ENCODE results near the gene LAMA3. TPM values are rescaled to one million over a fixed set of nuclear protein-coding genes. Genes with fewer than 3 reads are reported as not detected.

LAMA3 gene
- total RNA-seq, 1 donor from 2014 or later: 106 TPM

DNA sequence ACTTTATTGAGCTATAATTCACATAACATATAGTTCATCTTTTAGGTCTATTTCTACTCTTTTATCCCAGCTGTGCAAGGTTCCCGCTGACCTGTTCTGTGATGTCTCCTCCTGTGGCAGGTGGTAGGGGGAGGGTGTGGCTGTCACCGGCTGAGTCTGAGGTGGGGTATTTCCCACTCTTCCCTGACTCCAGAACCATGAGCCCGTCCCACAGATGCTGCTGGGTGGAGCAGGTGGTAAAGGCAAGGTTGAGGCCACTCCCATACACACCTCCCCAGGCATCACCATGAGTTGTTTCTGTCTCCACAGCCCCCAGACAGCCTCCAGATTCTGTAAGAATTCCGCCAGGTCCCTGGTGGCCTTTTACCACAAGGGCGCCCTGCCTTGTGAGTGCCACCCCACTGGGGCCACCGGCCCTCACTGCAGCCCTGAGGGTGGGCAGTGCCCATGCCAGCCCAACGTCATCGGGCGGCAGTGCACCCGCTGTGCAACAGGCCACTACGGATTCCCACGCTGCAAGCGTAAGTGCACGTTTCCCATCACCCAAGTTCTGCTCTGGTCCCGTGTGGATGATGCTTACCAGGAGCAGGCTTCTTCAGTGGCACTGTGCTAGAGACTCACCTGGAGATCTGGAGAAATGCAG is 156.9 kb downstream of the LAMA3 start:
- no peaks in the 10 kb centered on the region for H3K4me1 ChIP-seq
- no peaks in the 10 kb centered on the region for H3K9me3 ChIP-seq
- H3K36me3 ChIP-seq: peaks cover 0 to 43% of the 10 kb centered on the region in 2 donors
- no peak for DNase-seq (ENCODE audit: extremely low spot score in 2 of 2)
- H3K27ac ChIP-seq: no peak overlapping the region
- no peak overlapping the region for H3K4me3 ChIP-seq
- intact Hi-C loops (cut with DNase I): no loop called here
- TF ChIP-seq POLR2AphosphoS5 (IDR thresholded peaks at IDR 0.05; ENCODE audit: insufficient read depth in 1 of 2, low read depth in 1 of 2) (no peak), POLR2A (IDR thresholded peaks at IDR 0.05) (no peak)
- TF ChIP-seq, protein P1, sequence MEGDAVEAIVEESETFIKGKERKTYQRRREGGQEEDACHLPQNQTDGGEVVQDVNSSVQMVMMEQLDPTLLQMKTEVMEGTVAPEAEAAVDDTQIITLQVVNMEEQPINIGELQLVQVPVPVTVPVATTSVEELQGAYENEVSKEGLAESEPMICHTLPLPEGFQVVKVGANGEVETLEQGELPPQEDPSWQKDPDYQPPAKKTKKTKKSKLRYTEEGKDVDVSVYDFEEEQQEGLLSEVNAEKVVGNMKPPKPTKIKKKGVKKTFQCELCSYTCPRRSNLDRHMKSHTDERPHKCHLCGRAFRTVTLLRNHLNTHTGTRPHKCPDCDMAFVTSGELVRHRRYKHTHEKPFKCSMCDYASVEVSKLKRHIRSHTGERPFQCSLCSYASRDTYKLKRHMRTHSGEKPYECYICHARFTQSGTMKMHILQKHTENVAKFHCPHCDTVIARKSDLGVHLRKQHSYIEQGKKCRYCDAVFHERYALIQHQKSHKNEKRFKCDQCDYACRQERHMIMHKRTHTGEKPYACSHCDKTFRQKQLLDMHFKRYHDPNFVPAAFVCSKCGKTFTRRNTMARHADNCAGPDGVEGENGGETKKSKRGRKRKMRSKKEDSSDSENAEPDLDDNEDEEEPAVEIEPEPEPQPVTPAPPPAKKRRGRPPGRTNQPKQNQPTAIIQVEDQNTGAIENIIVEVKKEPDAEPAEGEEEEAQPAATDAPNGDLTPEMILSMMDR (IDR thresholded peaks at IDR 0.05): no peak
- H3K27me3 ChIP-seq: no peaks in the 10 kb centered on the region

DNA sequence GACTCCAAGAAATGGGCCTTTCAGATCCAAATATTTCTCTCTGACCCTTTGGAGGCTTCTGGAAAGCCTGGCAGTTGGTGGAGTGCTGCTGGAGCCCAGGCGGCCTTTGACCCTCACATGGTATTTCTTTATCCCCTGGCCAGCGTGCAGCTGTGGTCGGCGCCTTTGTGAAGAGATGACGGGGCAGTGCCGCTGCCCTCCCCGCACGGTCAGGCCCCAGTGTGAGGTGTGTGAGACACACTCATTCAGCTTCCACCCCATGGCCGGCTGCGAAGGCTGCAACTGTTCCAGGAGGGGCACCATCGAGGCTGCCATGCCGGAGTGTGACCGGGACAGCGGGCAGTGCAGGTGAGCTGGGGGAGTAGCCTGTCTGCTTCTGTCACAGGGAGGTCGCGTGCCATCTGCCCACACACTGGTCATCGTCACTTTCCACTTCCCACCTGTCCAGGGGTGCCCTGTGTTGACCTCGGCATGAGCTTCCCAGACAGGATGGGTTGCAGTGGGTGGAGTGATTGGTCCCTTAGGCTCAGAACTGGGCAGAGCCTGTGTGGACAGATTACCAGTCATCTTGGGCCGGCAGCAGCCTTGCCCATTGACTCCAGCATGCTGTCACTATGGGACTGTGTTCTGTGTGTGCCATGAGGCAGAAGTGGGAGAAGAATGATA is 158.2 kb downstream of the LAMA3 start:
- no peak overlapping the region for H3K4me3 ChIP-seq
- H3K27ac ChIP-seq: no peak overlapping the region
- intact Hi-C loops (cut with DNase I): no loop called here
- no peaks in the 10 kb centered on the region for H3K27me3 ChIP-seq
- H3K36me3 ChIP-seq: peaks cover 0 to 36% of the 10 kb centered on the region in 2 donors
- no peak for TF ChIP-seq POLR2AphosphoS5 (IDR thresholded peaks at IDR 0.05; ENCODE audit: insufficient read depth in 1 of 2, low read depth in 1 of 2)
- no peak for TF ChIP-seq POLR2A (IDR thresholded peaks at IDR 0.05)
- TF ChIP-seq, protein P1 (IDR thresholded peaks at IDR 0.05): no peak
- no peaks in the 10 kb centered on the region for H3K4me1 ChIP-seq
- H3K9me3 ChIP-seq: no peaks in the 10 kb centered on the region
- DNase-seq (ENCODE audit: extremely low spot score in 2 of 2): no peak

DNA sequence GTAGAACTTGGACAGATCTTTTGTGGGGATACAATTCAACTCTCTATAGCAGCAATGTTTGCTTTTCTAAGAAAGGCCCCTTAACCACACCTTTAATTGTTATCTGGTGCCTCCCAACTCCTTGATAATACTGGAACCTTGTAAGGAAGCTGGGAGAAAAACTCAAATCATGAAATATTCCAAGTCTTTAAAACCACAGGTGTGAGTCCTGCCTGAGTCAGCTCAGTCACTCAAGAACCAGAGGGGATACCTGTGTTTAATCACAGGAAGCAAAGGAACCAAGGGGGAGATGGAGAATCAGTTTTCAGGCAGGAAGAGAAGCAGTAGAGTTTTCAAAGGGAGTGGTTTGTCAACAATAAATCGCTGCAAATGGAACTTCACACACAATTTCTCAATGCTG is 159.9 kb downstream of the LAMA3 start:
- intact Hi-C loops (cut with DNase I): no loop called here
- TF ChIP-seq, protein P1 (IDR thresholded peaks at IDR 0.05): no peak
- TF ChIP-seq POLR2AphosphoS5 (IDR thresholded peaks at IDR 0.05; ENCODE audit: insufficient read depth in 1 of 2, low read depth in 1 of 2): no peak
- Histone ChIP-seq H3K4me3 (no peak overlapping the region), H3K36me3 (peaks cover 0 to 23% of the 10 kb centered on the region in 2 donors), H3K4me1 (no peaks in the 10 kb centered on the region), H3K27me3 (no peaks in the 10 kb centered on the region), H3K27ac (no peak overlapping the region), H3K9me3 (no peaks in the 10 kb centered on the region)
- no peak for DNase-seq (ENCODE audit: extremely low spot score in 2 of 2)

DNA sequence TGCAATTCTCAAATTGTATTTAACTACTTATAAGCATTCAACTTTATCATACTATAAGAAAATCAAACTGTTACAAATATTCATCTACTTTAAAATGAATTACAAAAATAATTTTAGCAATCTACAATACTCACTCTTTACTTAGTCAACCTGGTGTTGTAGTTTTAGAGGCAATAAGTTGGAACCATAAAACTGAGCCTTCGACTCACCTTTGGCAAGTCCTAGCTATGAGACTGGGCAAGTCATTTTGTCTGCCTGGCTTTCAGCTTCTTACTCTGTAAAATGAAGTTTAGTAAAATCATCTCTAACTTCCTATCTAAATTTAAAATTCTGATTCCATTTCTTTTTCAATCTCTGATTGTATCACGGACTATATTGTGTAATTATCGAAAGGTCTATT is 161.0 kb downstream of the LAMA3 start:
- Histone ChIP-seq H3K9me3 (no peaks in the 10 kb centered on the region), H3K27me3 (no peaks in the 10 kb centered on the region), H3K4me1 (no peaks in the 10 kb centered on the region), H3K4me3 (no peak overlapping the region), H3K27ac (no peak overlapping the region), H3K36me3 (peaks cover 0 to 21% of the 10 kb centered on the region in 2 donors)
- no peak for DNase-seq (ENCODE audit: extremely low spot score in 2 of 2)
- no peak for TF ChIP-seq POLR2A (IDR thresholded peaks at IDR 0.05)
- TF ChIP-seq, protein P1 (IDR thresholded peaks at IDR 0.05): no peak
- intact Hi-C loops (cut with DNase I): no loop called here

DNA sequence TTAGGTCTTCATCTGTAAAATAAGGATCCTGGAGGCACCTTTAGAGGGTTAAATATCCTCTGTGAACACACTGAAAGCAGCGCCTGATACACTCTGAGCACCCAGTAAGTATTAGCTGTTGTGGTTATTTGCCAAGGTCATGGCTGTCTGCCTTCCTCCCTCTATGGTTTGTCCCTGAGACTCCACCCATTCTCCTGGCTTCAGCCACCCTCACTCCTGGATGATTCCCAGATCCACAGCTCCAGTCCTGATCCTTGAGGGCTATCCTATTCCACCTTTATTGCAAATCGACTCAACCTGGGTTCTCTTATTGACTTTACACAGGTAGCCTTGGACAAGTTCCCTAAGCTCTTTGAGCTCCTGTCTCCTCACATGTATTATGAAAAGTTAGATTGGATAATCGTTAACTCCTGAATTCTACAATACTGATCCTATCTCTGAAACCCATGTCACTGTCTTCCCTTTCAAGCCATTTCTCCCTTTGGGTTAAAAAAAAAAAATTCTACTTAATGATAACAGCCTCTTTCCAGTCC is 162.3 kb downstream of the LAMA3 start:
- Histone ChIP-seq H3K27ac (no peak overlapping the region), H3K36me3 (peaks cover 0 to 11% of the 10 kb centered on the region in 2 donors), H3K4me3 (no peak overlapping the region), H3K9me3 (no peaks in the 10 kb centered on the region), H3K4me1 (no peaks in the 10 kb centered on the region), H3K27me3 (no peaks in the 10 kb centered on the region)
- TF ChIP-seq POLR2A (IDR thresholded peaks at IDR 0.05): no peak
- no peak for TF ChIP-seq POLR2AphosphoS5 (IDR thresholded peaks at IDR 0.05; ENCODE audit: insufficient read depth in 1 of 2, low read depth in 1 of 2)
- TF ChIP-seq, protein P1 (IDR thresholded peaks at IDR 0.05): no peak
- intact Hi-C loops (cut with DNase I): no loop called here
- DNase-seq (ENCODE audit: extremely low spot score in 2 of 2): no peak
